HAP-1 (cell line): ENCODE results near the gene GOLGB1.
"Not testable (repeated sequence)": the region's sequence is repeated elsewhere in the genome, so short reads cannot be mapped to it uniquely, and the experiment has no call there.

Source experiments
- DNase-seq, 2 experiments: peaks; one replicate each; pipeline ENCODE4 v3.0.0-alpha.2; 2016 to 2020; ENCODE audit warnings: low spot score in 2 of 2
- H3K27me3 ChIP-seq: fragments of 250-450 bp; sonication (Bioruptor Pico); 2 replicates; pipeline ENCODE4 v1.5.1; 2020; ENCODE audit warnings: low read depth, mild to moderate bottlenecking, moderate library complexity
- H3K36me3 ChIP-seq: fragments of 250-450 bp; sonication (Bioruptor Pico); replicated peaks from 2 replicates; pipeline ENCODE4 v1.5.1; 2020; ENCODE audit warnings: mild to moderate bottlenecking
- H3K4me1 ChIP-seq: fragments of 250-450 bp; sonication (Bioruptor Pico); 2 replicates; pipeline ENCODE4 v1.5.1; 2020; ENCODE audit warnings: mild to moderate bottlenecking
- H3K4me3 ChIP-seq: fragments of 250-450 bp; sonication (Bioruptor Pico); 2 replicates; pipeline ENCODE4 v1.5.1; 2020; ENCODE audit warnings: mild to moderate bottlenecking, moderate library complexity
- H3K9me3 ChIP-seq: fragments of 250-450 bp; sonication (Bioruptor Pico); 2 replicates; pipeline ENCODE4 v1.5.1; 2020; ENCODE audit warnings: mild to moderate bottlenecking, moderate library complexity
- in situ Hi-C: fragments of 300-500 bp; cut with MboI; formaldehyde crosslinking; loops from 3 replicates; pipeline ENCODE4 v1.14.3; 2020; ENCODE audit warnings: low sequenced_read_pairs, inconsistent platforms, mixed read lengths

The GOLGB1 gene

GRCh38 chr3:121757812-121758545 lies 8.4 kb upstream of the GOLGB1 start:
- Histone ChIP-seq H3K9me3 (no peaks in the 10 kb centered on the region), H3K4me1 (no peaks in the 10 kb centered on the region; the same call in 1 of the 2 replicates), H3K27me3 (no peaks in the 10 kb centered on the region; the same call in 1 of the 2 replicates), H3K4me3 (no peak overlapping the region), H3K36me3 (no peaks in the 10 kb centered on the region)
- no peak for DNase-seq
- in situ Hi-C loops: no loop called here

DNA sequence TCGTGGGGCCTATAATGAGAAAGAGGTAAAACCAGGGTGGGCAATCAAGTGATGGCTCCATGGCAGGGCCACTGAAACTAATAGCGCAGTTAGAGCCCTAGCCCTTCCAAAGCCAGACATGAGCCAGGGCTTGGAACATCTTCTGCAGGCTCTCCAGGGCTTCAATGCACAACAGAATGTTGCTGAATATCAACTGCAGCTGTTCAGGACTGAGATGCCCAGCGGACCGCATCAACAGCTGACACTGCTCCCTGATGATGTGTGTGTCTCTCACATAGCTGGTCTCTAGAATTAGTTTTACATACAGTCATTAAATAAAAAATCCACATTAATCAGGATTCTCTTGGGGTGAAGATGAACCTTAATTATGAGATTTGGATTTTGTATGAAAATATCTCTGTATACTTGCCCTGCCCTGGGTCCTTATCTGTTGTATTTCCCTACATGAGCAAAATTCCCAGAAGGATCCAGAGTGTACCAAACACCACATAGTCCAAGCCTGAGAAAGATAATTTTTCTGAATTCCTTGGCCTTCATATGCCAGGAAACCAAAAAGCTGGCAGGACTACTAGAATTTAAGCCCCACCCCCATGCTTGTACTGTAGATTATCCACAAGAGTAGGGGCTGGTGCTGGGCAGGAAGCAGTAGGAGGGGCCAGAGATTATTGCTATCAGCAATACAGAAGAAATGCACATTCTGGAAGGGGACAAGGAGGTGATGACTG lies 7.7 kb upstream of the GOLGB1 start:
- DNase-seq: no peak
- no peaks in the 10 kb centered on the region for H3K36me3 ChIP-seq
- H3K27me3 ChIP-seq: no peaks in the 10 kb centered on the region; the same call in 1 of the 2 replicates
- H3K4me3 ChIP-seq: no peak overlapping the region
- no peaks in the 10 kb centered on the region for H3K9me3 ChIP-seq
- no peaks in the 10 kb centered on the region; the same call in 1 of the 2 replicates for H3K4me1 ChIP-seq
- in situ Hi-C loops: no loop called here

GRCh38 chr3:121752772-121753171 lies 3.2 kb upstream of the GOLGB1 start:
- H3K4me1 ChIP-seq: peaks cover 11% of the 10 kb centered on the region; the same call in 1 of the 2 replicates
- H3K27me3 ChIP-seq: no peaks in the 10 kb centered on the region; the same call in 1 of the 2 replicates
- no peak overlapping the region for H3K4me3 ChIP-seq
- in situ Hi-C loops: no loop called here
- no peaks in the 10 kb centered on the region for H3K36me3 ChIP-seq
- DNase-seq: no peak
- no peaks in the 10 kb centered on the region for H3K9me3 ChIP-seq

GRCh38 chr3:121752261-121752660 lies 2.7 kb upstream of the GOLGB1 start:
- Histone ChIP-seq H3K4me3 (no peak overlapping the region), H3K9me3 (no peaks in the 10 kb centered on the region), H3K27me3 (no peaks in the 10 kb centered on the region; the same call in 1 of the 2 replicates), H3K36me3 (no peaks in the 10 kb centered on the region), H3K4me1 (peaks cover 11% of the 10 kb centered on the region; the same call in 1 of the 2 replicates)
- DNase-seq: no peak
- in situ Hi-C loops: no loop called here

DNA sequence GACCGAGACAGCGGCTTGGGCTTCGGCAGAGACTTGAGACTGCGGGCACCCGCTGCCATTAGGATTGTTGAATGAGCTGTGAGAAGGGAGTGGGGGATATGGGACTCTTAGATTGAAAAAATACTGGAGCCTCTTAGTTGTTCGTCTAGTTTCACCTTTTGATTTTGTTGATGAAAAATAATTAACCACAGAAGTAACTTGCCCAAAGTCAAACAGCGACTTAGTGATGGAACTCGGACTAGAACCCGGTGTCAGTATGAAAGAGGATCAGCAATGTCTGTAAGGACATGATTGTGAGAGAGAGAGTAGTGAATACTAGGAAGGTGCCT lies 510 bp upstream of the GOLGB1 start:
- in situ Hi-C loops: no loop called here
- Histone ChIP-seq H3K27me3 (no peaks in the 10 kb centered on the region; the same call in 1 of the 2 replicates), H3K4me3 (peak overlapping the region; percentile 94), H3K36me3 (no peaks in the 10 kb centered on the region), H3K9me3 (no peaks in the 10 kb centered on the region), H3K4me1 (peaks cover 11% of the 10 kb centered on the region; the same call in 1 of the 2 replicates)
- DNase-seq: no peak

GRCh38 chr3:121748680-121749275 lies 763 bp downstream of the GOLGB1 start:
- no peaks in the 10 kb centered on the region; the same call in 1 of the 2 replicates for H3K27me3 ChIP-seq
- peaks cover 11% of the 10 kb centered on the region; the same call in 1 of the 2 replicates for H3K4me1 ChIP-seq
- in situ Hi-C loops: no loop called here
- H3K36me3 ChIP-seq: no peaks in the 10 kb centered on the region
- no peaks in the 10 kb centered on the region for H3K9me3 ChIP-seq
- H3K4me3 ChIP-seq: peak overlapping the region; percentile 94
- peak in 1 of 2 experiments; percentile 67 for DNase-seq

DNA sequence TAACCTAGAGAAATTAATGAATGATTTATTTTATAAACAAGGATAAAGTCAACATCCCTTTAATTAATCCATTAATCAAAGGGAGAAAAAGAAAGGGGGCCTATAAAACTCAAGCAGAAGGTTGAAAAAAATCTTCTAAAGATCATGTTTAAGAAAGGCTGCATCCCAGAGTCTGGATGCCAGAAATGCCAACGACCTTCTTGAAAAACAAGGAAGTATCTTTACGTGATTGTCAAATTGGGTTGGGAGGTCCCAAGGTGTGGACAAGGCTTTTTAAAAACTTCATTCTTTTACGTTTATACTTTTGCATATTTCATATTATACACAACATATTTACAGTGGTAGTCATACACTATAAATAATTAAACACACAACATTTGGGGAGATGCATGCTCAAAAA lies 1.6 kb downstream of the GOLGB1 start:
- DNase-seq: no peak
- in situ Hi-C loops: no loop called here
- H3K4me3 ChIP-seq: peak overlapping the region; percentile 94
- H3K36me3 ChIP-seq: no peaks in the 10 kb centered on the region
- H3K4me1 ChIP-seq: peaks cover 11% of the 10 kb centered on the region; the same call in 1 of the 2 replicates
- no peaks in the 10 kb centered on the region for H3K9me3 ChIP-seq
- H3K27me3 ChIP-seq: no peaks in the 10 kb centered on the region

DNA sequence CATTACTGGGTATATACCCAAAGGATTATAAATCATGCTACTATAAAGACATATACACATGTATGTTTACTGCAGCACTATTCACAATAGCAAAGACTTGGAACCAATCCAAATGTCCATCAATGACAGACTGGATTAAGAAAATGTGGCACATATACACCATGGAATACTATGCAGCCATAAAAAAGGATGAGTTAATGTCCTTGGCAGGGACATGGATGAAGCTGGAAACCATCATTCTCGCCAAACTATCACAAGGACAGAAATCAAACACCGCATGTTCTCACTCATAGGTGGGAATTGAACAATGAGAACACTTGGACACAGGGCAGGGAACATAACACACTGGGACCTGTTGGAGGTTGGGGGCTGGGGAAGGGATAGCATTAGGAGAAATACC lies 6.4 kb downstream of the GOLGB1 start:
- H3K4me1 ChIP-seq, H3K4me3 ChIP-seq, DNase-seq, H3K27me3 ChIP-seq, in situ Hi-C loops, H3K36me3 ChIP-seq, H3K9me3 ChIP-seq: not testable (repeated sequence)

DNA sequence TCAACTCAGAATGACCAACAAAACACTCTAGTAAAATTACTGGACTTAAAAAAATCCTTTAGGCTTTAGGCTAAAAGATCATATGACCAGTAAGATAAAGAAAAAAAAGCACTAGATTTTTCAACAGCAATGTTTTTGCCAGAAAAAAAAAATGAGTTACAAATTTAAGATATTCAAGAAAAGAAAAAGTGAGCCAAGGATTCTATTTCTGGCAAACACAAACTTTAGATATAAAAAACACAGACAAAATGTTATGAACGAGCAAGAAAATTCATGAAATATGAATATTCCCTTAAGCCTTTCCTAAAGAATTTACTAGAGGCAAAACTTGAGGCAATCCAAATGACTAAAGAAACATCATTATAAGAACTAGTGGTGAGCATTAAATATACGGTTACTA lies 8.6 kb downstream of the GOLGB1 start:
- DNase-seq: no peak
- in situ Hi-C loops: no loop called here
- Histone ChIP-seq H3K9me3 (no peaks in the 10 kb centered on the region; the same call in 1 of the 2 replicates), H3K36me3 (no peaks in the 10 kb centered on the region), H3K4me1 (no peaks in the 10 kb centered on the region), H3K4me3 (no peak overlapping the region), H3K27me3 (no peaks in the 10 kb centered on the region)

DNA sequence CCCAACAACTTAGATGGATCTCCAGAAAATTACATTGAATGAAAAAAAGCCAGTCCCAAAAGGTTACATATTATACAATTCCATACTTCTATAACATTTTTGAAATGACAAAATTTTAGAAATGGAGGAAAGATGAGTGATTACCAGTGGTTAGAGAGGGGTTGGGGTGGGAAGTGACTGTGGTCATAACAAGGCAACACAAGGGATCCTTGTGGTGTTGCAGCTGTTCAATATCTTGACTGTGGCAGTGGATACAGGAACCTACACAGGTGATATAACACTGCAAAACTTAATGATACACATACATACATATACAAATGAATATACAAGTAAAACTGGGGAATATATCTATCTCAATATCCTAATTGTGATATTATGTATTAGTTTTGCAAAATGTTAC lies 9.6 kb downstream of the GOLGB1 start:
- DNase-seq: no peak
- Histone ChIP-seq H3K4me1 (no peaks in the 10 kb centered on the region), H3K9me3 (no peaks in the 10 kb centered on the region; the same call in 1 of the 2 replicates), H3K4me3 (no peak overlapping the region), H3K36me3 (no peaks in the 10 kb centered on the region), H3K27me3 (no peaks in the 10 kb centered on the region)
- in situ Hi-C loops: no loop called here

DNA sequence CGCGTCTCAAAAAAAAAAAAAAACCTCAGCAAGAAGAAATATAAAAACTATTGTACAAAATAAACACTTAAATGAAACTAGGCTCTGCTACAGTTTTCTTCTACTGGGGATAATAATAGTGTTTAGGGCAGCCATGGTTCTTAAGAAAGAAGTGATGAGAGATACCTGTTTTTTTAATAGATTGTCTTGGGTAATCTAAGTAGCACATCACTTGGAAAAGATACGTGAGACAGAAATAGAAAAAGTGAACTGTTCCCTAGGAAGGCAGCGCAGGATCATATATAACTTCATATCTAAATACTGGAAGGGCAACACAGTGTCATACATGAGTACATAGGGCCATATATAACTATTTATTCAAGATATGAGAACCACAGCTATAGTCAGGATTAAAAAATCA lies 11.9 kb downstream of the GOLGB1 start:
- H3K36me3 ChIP-seq: no peaks in the 10 kb centered on the region
- H3K4me3 ChIP-seq: no peak overlapping the region
- peaks cover 4% of the 10 kb centered on the region for H3K4me1 ChIP-seq
- H3K27me3 ChIP-seq: no peaks in the 10 kb centered on the region
- no peak for DNase-seq
- in situ Hi-C loops: no loop called here
- H3K9me3 ChIP-seq: no peaks in the 10 kb centered on the region; the same call in 1 of the 2 replicates

GRCh38 chr3:121736112-121736511 lies 13.4 kb downstream of the GOLGB1 start:
- Histone ChIP-seq H3K4me3 (no peak overlapping the region), H3K9me3 (no peaks in the 10 kb centered on the region), H3K4me1 (peaks cover 4% of the 10 kb centered on the region), H3K36me3 (no peaks in the 10 kb centered on the region), H3K27me3 (no peaks in the 10 kb centered on the region)
- no peak for DNase-seq
- in situ Hi-C loops: no loop called here

DNA sequence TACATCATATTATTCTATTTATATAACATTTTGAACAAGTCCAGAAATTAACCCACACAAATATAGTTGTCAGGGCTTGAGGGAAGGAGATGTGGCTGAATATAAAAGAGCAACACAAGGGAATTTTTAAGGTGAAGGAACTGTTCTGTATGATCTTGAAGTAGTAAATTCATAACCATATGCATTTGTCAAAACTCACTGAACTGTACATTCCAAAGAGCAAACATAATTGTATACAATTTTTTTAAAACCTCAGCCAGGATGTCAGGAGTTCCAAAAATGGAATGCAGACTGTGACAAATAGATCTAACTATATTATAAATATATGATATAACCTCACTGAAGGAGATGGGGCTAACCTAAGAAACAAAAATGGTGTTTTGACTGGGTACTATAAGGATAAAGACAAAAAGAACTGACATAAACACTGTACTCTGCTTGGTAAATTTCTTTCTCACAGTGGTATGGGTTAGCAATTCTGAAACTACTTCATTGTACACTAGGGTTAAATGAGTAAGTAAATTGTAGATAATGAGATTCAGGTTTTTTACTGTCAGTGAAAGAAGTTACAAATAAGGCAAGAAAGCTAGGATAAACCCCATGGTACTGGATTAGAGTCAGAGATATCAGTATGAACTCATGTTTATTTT lies 14.4 kb downstream of the GOLGB1 start:
- no peak for DNase-seq
- in situ Hi-C loops: no loop called here
- peaks cover 4% of the 10 kb centered on the region for H3K4me1 ChIP-seq
- H3K4me3 ChIP-seq: no peak overlapping the region
- no peaks in the 10 kb centered on the region for H3K36me3 ChIP-seq
- no peaks in the 10 kb centered on the region for H3K27me3 ChIP-seq
- no peaks in the 10 kb centered on the region for H3K9me3 ChIP-seq
